Activated effector memory CD4-positive, alpha-beta T cell treated with Interleukin-2 at 50 U/mL for 16 hours (primary cell): ENCODE results near the gene ANKRD9.

Source experiments
- DNase-seq: peaks from one replicate; pipeline ENCODE4 v3.0.0-alpha.2; 2020

Gene ANKRD9

DNA sequence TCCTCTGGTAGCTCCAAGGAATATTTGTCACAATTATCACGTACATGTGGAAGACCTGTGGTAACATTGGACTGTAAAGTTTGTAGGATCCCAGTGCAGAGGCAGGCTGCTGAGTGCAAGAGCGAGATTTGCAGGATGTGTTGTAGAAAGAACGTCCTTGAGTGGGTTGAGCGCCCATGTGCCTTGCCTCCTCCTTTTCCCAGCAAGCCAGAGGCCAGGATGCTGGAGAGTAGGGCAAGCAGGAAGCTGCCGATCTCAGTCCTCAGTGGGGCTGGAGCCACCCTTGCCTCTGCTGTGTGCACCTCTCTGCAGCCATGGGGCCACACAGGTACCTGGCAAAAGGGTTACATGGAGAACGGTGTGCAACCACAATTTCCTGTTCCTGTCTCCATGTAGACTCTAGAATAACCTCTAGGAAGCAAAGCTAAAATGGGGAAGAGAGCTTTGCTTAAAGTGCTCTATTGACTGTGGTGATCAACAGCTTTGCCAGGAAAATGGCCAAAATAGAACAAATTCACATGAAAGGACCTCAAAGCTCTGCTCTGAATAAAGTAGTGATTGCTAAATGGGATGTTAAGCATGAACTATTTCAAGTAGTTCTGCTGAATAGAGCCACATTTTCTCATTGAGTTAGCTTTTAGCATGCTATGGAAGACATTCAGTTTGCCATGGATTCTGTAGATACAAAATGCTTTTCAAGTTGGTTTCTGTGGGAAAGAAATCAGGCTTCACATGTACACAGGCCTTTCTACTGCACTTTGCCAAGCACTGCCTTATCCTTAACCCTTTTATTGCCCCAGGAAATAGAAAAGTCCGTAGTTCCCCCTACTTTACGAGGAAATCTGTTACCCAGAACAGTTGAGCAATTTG is 37.4 kb downstream of the ANKRD9 start:
- DNase-seq = no peak

DNA sequence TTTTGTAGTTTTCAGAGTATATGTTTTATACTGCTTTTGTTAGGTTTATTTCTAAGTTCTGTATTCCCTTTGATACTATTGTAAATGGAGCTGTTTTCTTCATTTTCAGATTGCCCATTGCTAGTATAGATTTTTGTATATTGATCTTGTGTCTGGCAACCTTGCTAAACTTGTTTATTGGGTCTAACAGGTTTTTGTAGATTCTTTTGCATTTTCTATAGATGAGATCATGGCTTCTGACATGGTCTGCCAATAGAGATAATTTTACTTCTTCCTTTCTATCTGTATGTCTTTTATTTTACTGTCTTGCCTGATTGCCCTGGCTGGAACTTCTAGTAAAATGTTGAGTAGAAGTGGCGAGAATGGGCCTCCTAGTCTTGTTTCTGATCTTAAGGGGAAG is 40.3 kb downstream of the ANKRD9 start:
- DNase-seq = no peak

DNA sequence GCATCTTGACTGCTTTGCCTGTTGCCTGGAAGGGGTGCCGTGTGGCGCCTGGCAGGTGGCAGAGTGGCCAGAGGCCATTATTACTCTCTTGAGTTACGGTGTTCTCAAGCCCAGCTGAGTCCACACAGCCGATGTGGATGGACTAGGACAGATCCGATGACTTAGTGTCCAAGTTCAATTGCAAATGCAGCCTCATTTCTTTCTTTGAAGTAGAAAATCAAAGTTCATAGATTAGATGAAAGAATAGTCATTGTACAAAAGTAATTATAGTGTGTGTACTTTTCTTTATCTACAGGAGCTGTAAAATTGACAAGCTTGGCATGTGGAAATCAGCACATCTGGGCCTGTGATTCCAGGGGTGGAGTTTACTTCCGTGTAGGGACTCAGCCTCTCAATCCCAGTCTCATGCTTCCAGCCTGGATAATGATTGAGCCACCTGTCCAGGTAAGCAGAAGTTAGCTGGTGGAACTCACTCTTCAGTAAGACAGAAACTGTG is 44.7 kb downstream of the ANKRD9 start:
- no peak for DNase-seq

DNA sequence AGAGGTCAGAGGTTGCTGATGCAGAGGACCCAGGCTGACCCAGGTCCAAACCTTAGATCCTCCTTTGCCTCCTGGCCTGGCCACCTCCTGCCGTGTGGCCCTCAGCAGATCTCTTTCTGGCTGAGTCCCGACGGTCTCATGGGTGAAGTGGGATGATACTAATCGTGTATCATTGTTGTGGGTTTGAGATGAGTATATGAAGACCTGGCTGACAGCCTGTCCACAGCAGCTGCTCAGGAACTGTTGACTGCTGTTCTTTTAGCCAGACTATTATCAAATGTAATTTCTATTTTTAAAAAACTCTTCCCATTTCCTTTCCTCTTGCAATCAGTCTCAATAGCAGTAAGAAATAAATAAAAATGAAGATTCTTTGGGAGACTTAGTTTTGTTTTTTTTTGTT is 45.6 kb downstream of the ANKRD9 start:
- DNase-seq = no peak

DNA sequence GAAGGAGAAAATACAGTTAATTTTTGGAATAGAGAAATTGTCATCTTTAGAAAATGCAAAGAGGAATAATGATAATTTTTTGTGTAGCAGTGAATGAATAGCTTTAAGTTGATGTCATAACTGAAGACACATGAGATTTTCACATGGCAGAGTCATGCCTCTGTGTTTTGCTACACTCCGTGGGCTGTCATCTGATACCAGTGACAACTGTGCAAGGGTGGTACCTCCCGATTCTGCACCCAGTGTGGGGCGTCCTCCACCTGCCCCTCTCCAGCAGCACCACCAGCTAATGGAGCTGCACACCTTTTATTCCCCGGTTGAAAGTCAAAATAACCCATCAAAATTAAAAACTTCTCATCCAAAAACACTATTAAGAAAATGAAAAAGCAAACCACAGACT is 47.2 kb downstream of the ANKRD9 start:
- no peak for DNase-seq

DNA sequence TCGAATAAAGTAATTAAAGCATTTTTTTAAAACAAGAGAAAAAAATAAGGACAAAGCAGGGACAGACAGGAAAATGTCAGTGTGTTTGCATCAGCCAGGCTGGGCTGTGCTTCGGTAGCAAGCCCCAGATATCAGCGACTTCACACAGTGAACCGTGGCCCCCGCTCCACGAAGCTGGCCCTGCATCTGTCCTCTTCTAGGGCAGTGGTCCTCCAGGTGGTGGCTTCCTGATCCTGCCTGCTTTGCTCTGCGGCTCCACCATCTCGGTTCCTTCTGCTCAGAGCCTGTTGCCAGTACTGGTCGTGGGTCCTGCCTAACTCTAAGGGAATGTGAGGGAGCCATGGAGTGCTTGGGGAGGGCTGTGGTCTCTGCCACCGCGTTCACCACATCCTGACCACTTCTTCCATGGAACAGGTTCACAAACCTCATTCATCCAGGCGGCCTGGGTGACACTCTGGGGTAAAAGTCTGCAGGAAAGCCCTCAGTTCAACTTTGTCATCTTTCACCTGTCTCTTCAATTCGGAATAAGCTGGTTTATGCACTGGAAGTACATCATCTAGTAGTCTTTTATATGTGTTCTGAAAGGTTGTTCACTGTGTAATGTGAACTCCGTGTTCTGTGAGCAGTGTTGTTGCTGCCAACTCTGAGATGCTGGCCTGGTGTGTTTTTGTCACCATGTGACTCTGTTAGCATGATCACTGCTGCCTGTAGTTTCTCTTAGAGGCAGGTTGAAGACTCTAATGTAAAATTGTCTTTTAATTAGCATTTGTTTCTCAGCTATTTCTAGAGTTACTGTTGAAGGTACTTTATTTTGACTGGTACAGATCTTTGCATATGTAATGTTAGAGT is 47.9 kb downstream of the ANKRD9 start:
- DNase-seq = no peak

DNA sequence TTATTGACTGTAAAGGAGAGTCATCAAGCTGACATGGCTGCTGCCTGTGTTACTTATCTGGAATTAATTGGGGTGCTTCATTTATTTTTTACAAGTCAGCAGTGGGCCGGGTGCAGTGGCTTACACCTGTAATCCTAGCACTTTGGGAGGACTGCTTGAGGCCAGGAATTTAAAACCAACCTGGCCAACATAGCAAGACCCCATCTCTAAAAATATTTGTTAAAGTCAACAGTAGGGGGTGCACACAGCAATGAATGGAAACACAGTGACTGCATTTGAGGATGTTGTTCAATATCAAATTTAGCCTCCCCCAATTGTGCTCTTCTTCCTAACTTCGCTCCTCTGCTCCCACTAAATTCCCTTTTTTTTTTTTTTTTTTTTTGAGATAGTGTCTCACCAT is 52.1 kb downstream of the ANKRD9 start:
- DNase-seq = no peak

DNA sequence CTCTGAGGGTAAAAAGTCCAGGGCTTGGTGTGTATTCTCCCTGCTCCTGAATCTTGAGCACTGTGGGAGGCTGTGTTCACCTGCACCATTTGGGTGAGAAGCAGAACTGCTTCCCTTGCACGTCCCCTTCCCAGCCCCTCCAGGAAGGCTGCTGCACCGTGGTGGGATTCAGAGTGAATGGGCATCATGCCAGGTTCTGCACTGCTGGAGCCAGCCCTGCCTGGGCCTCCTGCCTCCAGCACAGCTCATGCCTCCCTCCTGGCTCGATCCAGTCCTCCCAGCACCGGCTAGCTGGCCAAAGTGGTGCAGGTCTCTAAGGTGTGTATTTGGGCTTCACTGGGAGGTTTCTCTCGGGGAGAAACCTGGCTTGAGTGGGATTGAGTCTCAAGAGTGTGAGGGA is 54.9 kb downstream of the ANKRD9 start:
- no peak for DNase-seq

DNA sequence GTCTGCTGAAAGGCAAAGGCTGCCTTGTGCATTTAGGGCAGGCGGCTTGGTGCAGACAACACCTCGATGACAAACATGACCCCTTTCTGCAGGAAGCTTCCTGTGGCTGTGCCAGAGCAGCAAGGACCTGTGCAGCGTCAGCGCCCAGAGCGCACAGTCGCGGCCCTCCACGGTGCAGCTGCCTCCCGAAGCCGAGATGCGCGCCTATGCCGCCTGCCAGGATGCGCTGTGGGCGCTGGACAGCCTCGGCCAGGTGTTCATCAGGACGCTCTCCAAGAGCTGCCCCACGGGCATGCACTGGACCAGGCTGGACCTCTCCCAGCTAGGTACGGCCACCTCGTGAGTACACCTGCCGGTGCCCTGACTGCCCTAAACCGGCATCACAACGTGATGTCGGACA is 57.3 kb downstream of the ANKRD9 start:
- no peak for DNase-seq
